ELF-1 (cell line): ENCODE results near the gene IFI30.

ENCODE experiments used
- DNase-seq: peaks from one replicate; pipeline ENCODE4 v3.0.0-alpha.2; 2016; ENCODE audit warnings: low read depth, low spot score

Gene IFI30

GRCh38 chr19:18171605-18172327 is 1.8 kb upstream of the IFI30 start:
- no peak for DNase-seq

- DNase-seq = no peak
Measured at GRCh38 chr19:18172331-18173053, 1.1 kb upstream of the IFI30 start.

DNA sequence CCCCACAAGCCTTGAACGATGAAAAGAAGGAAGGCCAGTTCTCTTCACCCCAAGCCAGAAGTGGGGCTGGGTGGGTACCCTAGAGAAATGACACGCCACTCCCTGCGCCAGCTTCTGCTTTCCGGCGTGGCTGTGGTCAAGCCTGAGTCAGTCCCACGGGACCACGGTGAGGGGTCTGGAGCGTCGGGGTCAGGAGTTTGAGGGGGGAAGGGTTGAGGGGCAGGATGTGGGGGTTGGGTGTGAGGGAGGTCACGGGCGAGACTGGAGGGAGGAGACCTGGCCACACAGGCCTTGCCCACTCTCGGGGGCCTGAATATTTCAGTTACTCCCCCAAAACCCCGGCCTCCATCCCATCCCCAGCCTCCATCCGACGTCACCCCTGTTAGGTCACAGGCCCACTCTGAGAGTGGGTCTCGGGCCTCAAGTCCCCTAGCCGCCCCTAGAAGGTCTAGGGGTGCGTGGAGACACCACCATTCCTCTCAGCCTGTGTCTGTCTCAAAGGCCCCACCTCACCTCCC is 500 bp upstream of the IFI30 start:
- no peak for DNase-seq

- no peak for DNase-seq
Measured at GRCh38 chr19:18174983-18175382, 1.4 kb downstream of the IFI30 start.

DNA sequence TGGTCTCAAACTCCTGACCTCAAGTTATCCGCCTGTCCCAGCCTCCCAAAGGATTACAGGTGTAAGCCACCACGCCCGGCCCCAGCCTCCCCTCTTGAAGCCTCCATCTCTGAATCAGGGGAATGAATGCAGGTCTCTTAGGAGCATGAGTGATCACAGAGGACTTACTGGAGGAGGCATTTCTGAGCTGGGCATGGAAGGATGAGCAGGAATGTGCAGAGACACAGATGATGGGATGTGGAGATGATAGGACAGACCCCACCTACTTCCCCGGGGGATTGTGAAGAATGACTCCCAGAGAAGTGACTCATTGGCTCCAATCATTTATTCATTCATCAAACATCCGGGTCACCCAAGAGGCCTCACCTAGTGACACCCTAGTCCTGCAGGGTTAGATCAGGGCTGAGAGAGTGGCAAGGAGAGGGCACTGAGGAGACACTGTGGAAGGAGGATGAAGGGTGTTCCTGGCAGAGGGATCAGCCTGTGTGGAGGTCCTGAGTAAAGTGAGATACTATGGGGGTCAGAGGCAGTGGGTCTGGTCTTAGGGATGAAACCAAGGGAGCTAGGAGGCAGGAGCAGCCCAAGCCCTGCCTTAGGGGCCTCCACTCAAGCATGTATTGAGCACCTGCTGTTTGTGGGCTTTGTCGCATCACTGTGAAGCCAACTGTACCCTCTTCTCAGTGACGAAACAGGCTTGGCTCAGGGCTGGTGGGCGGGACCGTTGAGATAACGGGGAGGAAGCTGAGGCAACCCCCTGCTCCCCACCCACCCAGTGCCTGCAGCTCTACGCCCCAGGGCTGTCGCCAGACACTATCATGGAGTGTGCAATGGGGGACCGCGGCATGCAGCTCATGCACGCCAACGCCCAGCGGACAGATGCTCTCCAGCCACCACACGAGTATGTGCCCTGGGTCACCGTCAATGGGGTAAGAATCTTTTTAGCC is 3.0 kb downstream of the IFI30 start:
- DNase-seq = no peak

- no peak for DNase-seq
Measured at GRCh38 chr19:18179957-18180356, 6.3 kb downstream of the IFI30 start.

- DNase-seq = no peak
Measured at GRCh38 chr19:18183529-18183928, 9.9 kb downstream of the IFI30 start.

GRCh38 chr19:18185538-18185937 is 11.9 kb downstream of the IFI30 start:
- peak; percentile 67 for DNase-seq

- no peak for DNase-seq
Measured at GRCh38 chr19:18190278-18190677, 16.7 kb downstream of the IFI30 start.

GRCh38 chr19:18191640-18192062 is 18.0 kb downstream of the IFI30 start:
- DNase-seq = peak; percentile 69

DNA sequence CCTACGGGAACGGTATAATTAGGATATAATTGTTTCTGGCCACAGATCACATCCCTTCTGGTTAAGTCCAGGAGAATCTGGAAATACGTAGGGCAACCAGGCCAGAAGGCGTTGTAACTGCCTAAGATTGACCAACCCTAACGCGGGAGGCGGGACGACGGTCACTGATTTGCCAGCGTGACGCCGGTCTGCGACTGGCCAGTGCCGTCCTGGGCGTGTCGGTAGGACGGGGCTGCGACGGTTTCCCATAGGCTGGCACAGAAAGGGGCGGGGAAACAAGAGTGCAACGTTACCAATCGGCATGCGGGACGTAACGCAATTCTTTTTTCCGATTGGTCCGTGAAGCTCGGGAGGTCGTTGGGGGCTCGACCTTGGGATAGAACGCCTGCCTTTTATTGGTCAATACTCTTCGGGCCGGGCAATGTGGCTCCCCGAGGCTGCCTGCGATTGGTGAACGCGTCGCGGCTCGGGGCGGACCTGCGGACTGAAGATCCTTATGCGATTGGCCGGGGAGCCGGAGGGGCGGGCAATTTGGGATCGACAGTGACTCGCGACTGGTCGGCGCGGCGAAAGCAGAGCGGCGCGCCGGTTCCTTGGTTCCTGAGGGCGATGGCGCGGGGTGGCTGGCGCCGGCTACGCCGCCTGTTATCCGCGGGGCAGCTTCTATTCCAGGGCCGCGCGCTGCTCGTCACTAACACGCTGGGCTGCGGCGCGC is 19.2 kb downstream of the IFI30 start, which contains the start of gene MPV17L2:
TSS of gene MPV17L2 (plus strand) at position 546 of the 715 bp plus-strand sequence. CDS start at position 610, 64 bp downstream.
- DNase-seq = peak; percentile 100

DNA sequence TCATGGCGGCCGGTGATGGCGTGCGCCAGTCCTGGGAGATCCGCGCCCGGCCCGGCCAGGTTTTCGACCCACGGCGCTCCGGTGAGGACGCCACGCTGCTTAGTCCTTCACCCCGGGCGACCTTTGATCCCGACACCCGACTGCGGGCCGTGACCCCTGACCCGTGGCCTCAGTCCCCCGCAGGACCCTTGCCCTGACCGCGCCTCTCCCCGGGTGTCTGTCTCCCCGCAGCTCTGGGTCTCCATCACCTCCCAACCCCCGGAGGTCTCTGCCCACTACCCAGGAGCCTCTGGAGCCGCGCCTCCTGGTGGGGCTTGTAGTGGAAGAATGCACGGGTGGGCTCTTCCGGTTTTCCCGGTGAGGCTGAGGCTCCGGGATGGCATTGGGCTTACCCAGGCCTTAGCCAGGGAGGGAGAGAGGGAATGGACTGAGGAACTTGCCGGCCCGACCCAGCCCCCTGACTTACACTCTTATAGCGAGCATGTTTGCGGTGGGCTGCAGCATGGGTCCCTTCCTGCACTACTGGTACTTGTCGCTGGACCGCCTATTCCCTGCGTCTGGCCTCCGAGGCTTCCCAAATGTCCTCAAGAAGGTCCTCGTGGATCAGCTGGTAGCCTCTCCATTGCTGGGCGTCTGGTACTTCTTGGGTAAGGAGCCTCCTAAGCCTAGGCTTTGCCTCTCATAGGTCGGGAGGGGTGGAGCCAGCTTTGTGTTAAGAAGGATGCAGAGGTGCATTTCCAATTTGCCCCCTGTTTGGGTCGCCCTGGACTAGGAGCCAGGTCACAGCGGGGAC is 20.0 kb downstream of the IFI30 start:
- peak; percentile 30 for DNase-seq

DNA sequence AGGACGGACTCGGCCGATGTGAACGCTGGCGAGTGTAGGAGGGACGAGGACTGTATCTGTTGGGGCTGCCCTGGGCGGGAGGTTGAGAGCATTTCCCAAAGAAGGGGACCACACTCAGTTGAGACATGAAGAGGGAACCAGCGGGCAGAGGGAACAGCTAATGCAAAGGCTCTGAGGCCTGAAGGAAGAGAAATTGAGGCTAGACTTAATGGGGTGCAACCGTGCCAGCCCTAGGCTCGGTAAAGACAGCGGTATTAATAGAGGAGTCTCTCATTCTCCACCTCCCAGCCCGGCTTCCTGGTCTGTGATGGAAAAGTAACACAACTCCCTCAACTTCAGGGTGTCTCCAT is 20.5 kb downstream of the IFI30 start:
- DNase-seq = no peak

- DNase-seq = peak; percentile 60
Measured at GRCh38 chr19:18194554-18195238, 21.1 kb downstream of the IFI30 start.

DNA sequence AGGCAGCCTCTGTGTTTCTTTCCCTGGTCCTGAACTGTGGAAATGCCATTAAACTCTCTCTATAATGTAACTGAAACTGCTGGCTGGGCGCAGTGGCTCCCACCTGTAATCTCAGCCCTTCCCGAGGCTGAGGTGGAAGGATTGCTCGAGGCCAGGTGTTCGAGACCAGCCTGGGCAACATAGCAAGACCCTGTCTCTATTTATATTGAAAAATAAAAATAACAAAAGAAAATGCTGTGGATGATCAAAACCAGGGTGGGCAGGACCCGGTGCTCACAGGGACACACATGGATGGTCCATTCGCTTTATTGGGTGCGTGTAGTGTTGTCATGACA is 22.9 kb downstream of the IFI30 start:
- DNase-seq = no peak

DNA sequence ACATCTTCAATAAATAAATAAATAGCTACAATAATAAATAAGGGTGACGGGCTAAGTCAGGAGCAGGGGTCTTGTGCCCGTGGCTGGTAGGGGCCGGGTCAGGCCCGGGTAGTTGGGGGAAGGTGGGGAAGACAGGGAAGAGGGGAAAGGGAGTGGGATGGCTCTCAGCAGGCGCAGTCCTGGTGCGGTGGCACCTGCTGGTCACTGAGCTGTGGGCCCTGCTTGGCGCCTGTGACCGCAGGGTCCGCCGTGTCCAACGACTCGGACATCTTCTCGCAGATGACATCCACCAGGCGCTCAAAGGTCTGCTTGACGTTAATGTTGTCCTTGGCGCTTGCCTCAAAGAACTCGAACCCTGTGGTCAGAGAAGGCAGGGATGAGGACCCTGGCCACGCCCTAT is 23.7 kb downstream of the IFI30 start:
- no peak for DNase-seq

DNA sequence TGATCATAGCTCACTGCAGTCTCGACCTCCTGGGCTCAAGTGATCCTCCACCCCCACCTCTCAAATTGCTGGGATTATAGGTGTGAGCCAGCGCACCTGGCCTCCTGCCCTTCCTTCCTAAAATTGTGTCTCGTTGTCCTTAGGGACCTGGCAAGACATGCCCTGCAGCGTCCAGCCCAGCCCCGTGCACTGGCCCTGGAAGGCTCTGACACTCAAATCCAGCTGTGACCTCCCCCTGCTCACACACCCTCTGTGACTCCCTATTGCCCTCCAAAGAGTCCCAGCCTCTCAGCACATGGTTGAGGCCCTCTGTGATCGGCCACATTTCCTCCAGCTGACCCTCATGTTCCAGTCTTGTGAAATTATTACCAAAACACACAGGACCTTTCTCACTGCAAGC is 24.3 kb downstream of the IFI30 start:
- DNase-seq = no peak

- DNase-seq = no peak
Measured at GRCh38 chr19:18198374-18198773, 24.8 kb downstream of the IFI30 start.

- DNase-seq = no peak
Measured at GRCh38 chr19:18202397-18202777, 28.8 kb downstream of the IFI30 start.
